Thyroid gland (tissue), 4 donors: ENCODE measurements around the gene FAM120B. TPM values are rescaled to one million over a fixed set of nuclear protein-coding genes. Genes with fewer than 3 reads are reported as not detected.

Experiments
- DNase-seq, 2 donors: peaks; one replicate each; pipeline ENCODE4 v3.0.0-alpha.2; 2019
- H3K27ac ChIP-seq, 3 donors: fragments of 200-600 bp; sonication (generic); 1 replicate in 2 of 3; 2 replicates in 1 of 3; pipeline ENCODE4 v1.5.1; 2016 to 2019; ENCODE audit warnings: mild to moderate bottlenecking in 1 of 3, moderate library complexity in 1 of 3
- H3K27me3 ChIP-seq: fragments of 200-600 bp; sonication (generic); one replicate; pipeline ENCODE4 v1.5.1; 2019
- H3K36me3 ChIP-seq, 2 donors: fragments of 200-600 bp; sonication (generic); one replicate each; pipeline ENCODE4 v1.5.1; 2016 to 2019
- H3K4me1 ChIP-seq, 2 donors: fragments of 200-600 bp; sonication (generic); one replicate each; pipeline ENCODE4 v1.5.1; 2017 to 2019
- H3K4me3 ChIP-seq, 3 donors: fragments of 200-600 bp; sonication (generic); replicated peaks in 1 of 3; 1 replicate in 2 of 3; 2 replicates in 1 of 3; pipeline ENCODE4 v1.5.1; 2016; ENCODE audit warnings: mild to moderate bottlenecking in 1 of 3
- H3K9me3 ChIP-seq: fragments of 200-600 bp; sonication (generic); one replicate; pipeline ENCODE4 v1.5.1; 2017
- POLR2A ChIP-seq, 2 donors: fragments of 450-650 bp; IDR thresholded peaks; one replicate each; pipeline ENCODE4 v1.6.1; 2017; ENCODE audit warnings: antibody characterized with exemption in 2 of 2, mild to moderate bottlenecking in 2 of 2, moderate library complexity in 1 of 2
- WGBS, 2 donors: methylation state at CpG; one replicate each; pipeline ENCODE4 v1.1.5; 2017; 5-methylcytosine and 5-hydroxymethylcytosine counted together
- intact Hi-C: fragments of 100-400 bp; cut with DNase I; formaldehyde crosslinking; loops from one replicate; pipeline ENCODE4 v1.15.1; 2023
- total RNA-seq, 4 donors: library from RNA; depleted of rRNA; stranded (reverse); fragments of >200 nt; gene quantifications; one replicate each; pipeline ENCODE4 v1.2.3, GENCODE V29; 2016
- TF ChIP-seq, protein P1 (sequence below), 6 experiments: fragments of 200-600 bp in 3 of 6; fragments of 450-650 bp in 3 of 6; sonication (generic) in 3 of 6; IDR thresholded peaks; one replicate each; pipeline ENCODE4 v1.5.1; 2016 to 2019; ENCODE audit warnings: antibody characterized with exemption in 6 of 6, mild to moderate bottlenecking in 2 of 6, inconsistent platforms in 1 of 6, moderate library complexity in 1 of 6

FAM120B gene
- total RNA-seq, 4 donors from 2014 or later: 26.9 to 38.4 (median 27.7) TPM

DNA sequence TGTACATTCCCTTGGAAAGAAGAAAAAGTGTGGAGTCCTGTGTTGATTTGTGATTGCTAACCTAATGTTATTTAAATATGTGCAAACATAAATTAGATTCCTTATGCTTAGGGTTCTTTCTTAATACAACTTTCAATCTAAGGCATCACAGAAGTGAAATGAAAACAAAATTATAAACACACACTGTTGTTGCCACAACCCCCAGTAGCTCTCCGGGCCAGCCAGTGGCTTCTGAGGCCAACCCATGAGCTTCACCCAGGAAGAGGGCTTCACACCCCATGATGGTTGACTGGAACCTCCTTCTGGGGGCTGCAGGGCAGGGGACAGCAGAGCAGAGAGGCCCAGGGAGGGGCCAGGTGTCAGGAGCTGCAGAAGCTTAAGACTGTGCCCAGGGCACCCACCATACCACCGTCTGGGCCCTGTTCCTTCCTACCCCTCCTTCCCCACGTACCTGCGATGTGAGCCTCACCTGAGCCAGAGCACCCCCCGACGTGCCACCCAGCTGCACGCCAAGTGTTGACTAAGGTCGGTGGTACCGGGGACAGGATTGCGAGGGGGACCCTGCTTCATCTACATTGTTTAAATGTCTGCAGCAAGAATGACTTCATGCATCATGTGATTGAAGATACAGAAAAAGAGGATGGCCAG, 110.5 kb downstream of the FAM120B start:
- H3K27me3 ChIP-seq: no peaks in the 10 kb centered on the region
- no peak for DNase-seq
- 89 to 95% methylated on average over 10 of the region's 10 CpGs for WGBS, 2 donors
- H3K36me3 ChIP-seq: no peaks in the 10 kb centered on the region
- intact Hi-C loops: no loop called here
- TF ChIP-seq, protein P1, sequence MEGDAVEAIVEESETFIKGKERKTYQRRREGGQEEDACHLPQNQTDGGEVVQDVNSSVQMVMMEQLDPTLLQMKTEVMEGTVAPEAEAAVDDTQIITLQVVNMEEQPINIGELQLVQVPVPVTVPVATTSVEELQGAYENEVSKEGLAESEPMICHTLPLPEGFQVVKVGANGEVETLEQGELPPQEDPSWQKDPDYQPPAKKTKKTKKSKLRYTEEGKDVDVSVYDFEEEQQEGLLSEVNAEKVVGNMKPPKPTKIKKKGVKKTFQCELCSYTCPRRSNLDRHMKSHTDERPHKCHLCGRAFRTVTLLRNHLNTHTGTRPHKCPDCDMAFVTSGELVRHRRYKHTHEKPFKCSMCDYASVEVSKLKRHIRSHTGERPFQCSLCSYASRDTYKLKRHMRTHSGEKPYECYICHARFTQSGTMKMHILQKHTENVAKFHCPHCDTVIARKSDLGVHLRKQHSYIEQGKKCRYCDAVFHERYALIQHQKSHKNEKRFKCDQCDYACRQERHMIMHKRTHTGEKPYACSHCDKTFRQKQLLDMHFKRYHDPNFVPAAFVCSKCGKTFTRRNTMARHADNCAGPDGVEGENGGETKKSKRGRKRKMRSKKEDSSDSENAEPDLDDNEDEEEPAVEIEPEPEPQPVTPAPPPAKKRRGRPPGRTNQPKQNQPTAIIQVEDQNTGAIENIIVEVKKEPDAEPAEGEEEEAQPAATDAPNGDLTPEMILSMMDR (IDR thresholded peaks at IDR 0.05): no peak
- no peak for TF ChIP-seq POLR2A (IDR thresholded peaks at IDR 0.05)
- H3K9me3 ChIP-seq: no peaks in the 10 kb centered on the region
- H3K4me3 ChIP-seq: no peak overlapping the region
- peaks cover 0 to 9% of the 10 kb centered on the region in 2 donors for H3K4me1 ChIP-seq
- H3K27ac ChIP-seq: no peak overlapping the region

DNA sequence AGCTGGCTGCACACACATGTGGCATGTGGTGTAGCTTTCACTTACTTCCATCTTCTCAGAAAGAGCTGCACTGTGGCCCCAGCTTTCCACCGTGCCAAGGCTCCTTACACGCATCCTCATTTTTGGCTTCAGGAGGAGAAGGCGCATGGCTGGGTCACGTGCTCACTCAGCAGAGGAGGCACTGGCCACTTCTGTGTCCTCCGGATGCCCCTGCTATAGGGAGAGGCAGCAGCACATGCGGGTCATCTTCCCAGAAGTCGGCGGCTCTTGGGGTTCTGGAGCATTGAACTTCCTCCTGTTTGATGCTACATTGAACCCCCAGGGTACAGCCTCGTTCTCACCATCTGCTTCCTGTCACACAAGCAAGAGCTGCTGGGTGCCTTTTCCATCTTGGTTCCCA, 111.3 kb downstream of the FAM120B start:
- no peak overlapping the region for H3K27ac ChIP-seq
- H3K27me3 ChIP-seq: no peaks in the 10 kb centered on the region
- WGBS, 2 donors: 91 to 95% methylated on average over 9 of the region's 9 CpGs
- TF ChIP-seq, protein P1 (IDR thresholded peaks at IDR 0.05): no peak
- TF ChIP-seq POLR2A (IDR thresholded peaks at IDR 0.05): no peak
- H3K4me1 ChIP-seq: peaks cover 0 to 9% of the 10 kb centered on the region in 2 donors
- no peak for DNase-seq
- H3K9me3 ChIP-seq: no peaks in the 10 kb centered on the region
- H3K4me3 ChIP-seq: no peak overlapping the region
- intact Hi-C loops: no loop called here
- no peaks in the 10 kb centered on the region for H3K36me3 ChIP-seq

DNA sequence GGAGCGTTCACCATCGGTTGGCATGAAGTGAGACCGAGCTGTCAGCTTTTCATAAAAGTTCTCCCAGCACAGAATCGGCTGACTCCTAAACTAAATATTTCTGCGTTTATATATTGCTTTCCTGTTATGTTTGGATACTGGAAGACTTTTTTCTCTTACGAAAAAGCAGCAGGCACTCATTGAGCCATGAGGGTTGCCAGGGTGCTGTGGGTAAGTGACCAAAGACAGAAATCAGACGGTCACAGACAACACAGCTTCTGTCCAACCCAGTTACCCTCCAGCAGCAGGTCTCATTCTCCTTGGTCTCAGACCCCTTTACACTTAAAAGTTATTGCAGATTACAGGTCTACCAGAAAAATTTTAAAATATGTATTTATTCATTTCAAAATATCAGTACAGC, 113.7 kb downstream of the FAM120B start:
- H3K27ac ChIP-seq: no peak overlapping the region
- WGBS, 2 donors: 79% methylated on average over 7 of the region's 7 CpGs
- no peak for DNase-seq
- TF ChIP-seq POLR2A (IDR thresholded peaks at IDR 0.05): no peak
- TF ChIP-seq, protein P1 (IDR thresholded peaks at IDR 0.05): no peak
- no peak overlapping the region for H3K4me3 ChIP-seq
- peaks cover 0 to 9% of the 10 kb centered on the region in 2 donors for H3K4me1 ChIP-seq
- intact Hi-C loops: no loop called here
- no peaks in the 10 kb centered on the region for H3K36me3 ChIP-seq
- H3K27me3 ChIP-seq: no peaks in the 10 kb centered on the region
- no peaks in the 10 kb centered on the region for H3K9me3 ChIP-seq

DNA sequence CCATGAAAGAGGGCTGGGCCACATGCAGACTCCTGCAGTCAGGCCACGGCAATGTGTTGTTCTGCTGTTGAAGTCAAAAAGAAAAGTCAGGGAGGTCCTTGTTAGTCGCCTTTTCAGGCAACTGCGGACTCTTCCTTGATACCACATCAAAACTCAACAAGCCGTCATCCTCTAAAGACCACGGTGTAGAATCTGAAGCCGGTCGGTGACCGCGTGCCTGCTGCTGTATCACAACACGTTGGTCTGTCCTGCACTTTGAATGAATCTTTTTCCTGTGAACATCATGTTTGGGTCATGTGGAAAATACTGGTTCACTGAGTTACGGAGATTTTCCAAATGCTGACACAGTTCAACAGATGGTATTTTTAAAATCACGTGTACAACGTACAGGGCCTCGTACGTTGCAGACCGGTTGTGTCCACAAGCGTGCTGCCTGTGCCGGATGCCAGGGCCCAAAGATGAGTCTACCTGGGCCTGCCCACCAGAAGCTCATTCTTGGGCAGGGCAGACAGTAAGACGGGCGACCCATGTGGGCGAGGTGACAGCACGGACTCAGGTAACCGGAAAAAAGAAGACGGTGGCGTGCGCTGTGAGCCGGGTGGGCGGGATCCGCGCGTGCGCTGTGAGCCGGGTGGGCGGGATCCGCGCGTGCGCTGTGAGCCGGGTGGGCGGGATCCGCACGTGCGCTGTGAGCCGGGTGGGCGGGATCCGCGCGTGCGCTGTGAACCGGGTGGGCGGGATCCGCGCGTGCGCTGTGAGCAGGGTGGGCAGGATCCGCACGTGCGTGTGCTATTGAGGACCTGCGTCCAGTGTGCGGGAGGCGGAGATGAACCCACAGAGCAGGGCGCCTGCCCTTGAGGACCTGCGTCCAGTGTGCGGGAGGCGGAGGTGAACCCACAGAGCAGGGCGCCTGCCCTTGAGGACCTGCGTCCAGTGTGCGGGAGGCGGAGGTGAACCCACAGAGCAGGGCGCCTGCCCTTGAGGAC, 114.5 kb downstream of the FAM120B start:
- H3K9me3 ChIP-seq: no peaks in the 10 kb centered on the region
- 87 to 93% methylated on average over 57 to 69 of the region's 70 CpGs for WGBS, 2 donors
- H3K4me1 ChIP-seq: peaks cover 0 to 9% of the 10 kb centered on the region in 2 donors
- H3K27ac ChIP-seq: no peak overlapping the region
- no peak overlapping the region for H3K4me3 ChIP-seq
- DNase-seq: peak in 1 of 2 donors; percentile 17
- H3K27me3 ChIP-seq: no peaks in the 10 kb centered on the region
- TF ChIP-seq, protein P1 (IDR thresholded peaks at IDR 0.05): no peak
- TF ChIP-seq POLR2A (IDR thresholded peaks at IDR 0.05): no peak
- no peaks in the 10 kb centered on the region for H3K36me3 ChIP-seq
- intact Hi-C loops: no loop called here

DNA sequence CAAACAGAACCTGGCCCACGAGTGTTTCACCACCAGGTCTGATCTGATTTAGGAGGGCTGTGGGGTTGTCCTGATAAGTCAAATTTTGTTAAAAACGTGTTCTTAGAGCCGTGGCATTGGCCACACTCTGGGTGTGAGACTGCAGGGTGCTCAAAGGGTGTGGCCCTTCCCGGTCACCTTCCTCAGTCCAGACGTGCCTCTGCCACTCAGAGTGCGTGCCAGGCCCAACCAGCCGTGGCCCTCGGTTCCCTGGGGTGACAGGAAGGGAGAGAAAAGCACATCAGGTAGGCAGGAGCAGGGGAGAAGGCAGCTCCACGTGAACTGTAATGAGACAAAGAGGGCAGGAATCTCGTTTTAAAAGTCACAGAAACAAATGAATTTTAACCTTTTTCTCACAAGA, 115.4 kb downstream of the FAM120B start:
- DNase-seq: peak in 1 of 2 donors; percentile 53
- WGBS, 2 donors: 72 to 83% methylated on average over 10 of the region's 10 CpGs
- TF ChIP-seq, protein P1 (IDR thresholded peaks at IDR 0.05): no peak

More for the DNA sequence above, 115.4 kb downstream of the FAM120B start:
- no peaks in the 10 kb centered on the region for H3K36me3 ChIP-seq
- intact Hi-C loops: no loop called here
- H3K4me1 ChIP-seq: peaks cover 0 to 9% of the 10 kb centered on the region in 2 donors
- no peak overlapping the region for H3K27ac ChIP-seq
- no peaks in the 10 kb centered on the region for H3K9me3 ChIP-seq
- H3K27me3 ChIP-seq: no peaks in the 10 kb centered on the region
- H3K4me3 ChIP-seq: no peak overlapping the region
